Measurements from ENCODE around the gene TTC39A.

DNA sequence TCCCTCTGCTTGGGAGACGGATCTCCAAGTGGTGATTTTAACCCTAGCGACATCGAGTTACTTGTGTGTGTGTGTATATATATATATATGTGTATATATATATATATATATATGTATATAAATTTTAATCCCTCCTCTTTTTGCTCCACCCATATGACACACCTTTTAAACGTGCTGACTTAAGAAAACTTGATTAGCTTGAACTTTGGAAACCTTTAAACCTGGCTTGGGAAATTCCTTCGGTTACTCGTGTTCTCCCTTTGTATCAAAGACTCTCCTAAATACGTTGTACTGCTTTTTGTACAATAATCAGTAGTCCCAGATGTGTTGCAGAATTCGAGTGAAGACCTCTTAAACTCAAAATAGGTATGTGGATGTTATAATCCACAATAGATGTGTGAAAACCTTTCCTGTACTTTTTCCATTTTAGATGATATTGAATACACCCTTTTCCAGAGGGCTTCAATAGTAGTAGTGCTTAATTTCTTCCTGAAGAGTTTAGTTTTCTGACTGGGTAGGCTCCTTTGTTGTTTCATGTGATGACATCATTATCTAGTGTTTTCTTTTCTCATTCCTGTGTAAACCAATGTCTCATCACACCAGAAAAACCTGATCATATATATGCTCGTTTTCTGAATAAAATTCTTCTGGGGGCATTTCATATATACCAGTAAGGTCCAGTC is 92.9 kb downstream of the TTC39A start:
- no peak for TF ChIP-seq CTCF (IDR thresholded peaks at IDR 0.05)
- no peak for TF ChIP-seq POLR2A (IDR thresholded peaks at IDR 0.05)

All from vagina (tissue), 2 donors.